ENCODE results near the gene ADA.

- TF ChIP-seq REST (IDR thresholded peaks at IDR 0.05; ENCODE audit: insufficient read depth in 1 of 2, low read depth in 2 of 2, low read length in 2 of 2) (no peak), POLR2AphosphoS5 (IDR thresholded peaks at IDR 0.05; ENCODE audit: low read depth, low read length) (no peak)
These were observed 60.3 kb downstream of the ADA start for GRCh38 chr20:44590980-44591778.

All from PFSK-1 (cell line).